Upper lobe of left lung (tissue), 4 donors: ENCODE data around the gene PPP1R2.

ENCODE experiments used
- POLR2A ChIP-seq, 4 donors: fragments of 450-650 bp; IDR thresholded peaks; one replicate each; pipeline ENCODE4 v1.5.1; 2016 to 2017; ENCODE audit warnings: antibody characterized with exemption in 4 of 4, mild to moderate bottlenecking in 2 of 4
- TF ChIP-seq, protein P1 (sequence below), 6 experiments: fragments of 450-650 bp in 4 of 6; fragments of 200-600 bp in 2 of 6; sonication (generic) in 2 of 6; IDR thresholded peaks; one replicate each; pipeline ENCODE4 v1.5.1; 2016 to 2019; ENCODE audit warnings: antibody characterized with exemption in 6 of 6

DNA sequence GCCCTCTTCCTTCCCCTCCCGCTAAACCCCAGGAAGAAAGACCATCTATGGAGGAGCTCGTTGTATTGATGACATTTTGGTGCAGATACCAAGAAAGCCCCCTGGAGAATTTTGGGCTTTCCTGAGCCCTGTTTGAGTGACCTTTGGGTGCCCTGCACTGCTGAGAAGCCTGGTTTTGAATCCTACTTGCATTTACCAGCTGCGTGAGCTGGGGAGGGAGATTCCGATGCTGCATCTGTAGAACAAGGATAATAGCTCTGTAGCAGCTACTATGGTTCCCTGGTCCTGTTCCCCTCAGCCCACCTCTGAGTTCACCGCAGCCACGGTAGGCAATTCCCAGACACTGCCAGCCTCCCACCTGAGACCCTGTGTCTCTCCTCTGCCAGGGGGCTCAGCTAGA is 35.4 kb upstream of the PPP1R2 start:
- TF ChIP-seq, protein P1, sequence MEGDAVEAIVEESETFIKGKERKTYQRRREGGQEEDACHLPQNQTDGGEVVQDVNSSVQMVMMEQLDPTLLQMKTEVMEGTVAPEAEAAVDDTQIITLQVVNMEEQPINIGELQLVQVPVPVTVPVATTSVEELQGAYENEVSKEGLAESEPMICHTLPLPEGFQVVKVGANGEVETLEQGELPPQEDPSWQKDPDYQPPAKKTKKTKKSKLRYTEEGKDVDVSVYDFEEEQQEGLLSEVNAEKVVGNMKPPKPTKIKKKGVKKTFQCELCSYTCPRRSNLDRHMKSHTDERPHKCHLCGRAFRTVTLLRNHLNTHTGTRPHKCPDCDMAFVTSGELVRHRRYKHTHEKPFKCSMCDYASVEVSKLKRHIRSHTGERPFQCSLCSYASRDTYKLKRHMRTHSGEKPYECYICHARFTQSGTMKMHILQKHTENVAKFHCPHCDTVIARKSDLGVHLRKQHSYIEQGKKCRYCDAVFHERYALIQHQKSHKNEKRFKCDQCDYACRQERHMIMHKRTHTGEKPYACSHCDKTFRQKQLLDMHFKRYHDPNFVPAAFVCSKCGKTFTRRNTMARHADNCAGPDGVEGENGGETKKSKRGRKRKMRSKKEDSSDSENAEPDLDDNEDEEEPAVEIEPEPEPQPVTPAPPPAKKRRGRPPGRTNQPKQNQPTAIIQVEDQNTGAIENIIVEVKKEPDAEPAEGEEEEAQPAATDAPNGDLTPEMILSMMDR (IDR thresholded peaks at IDR 0.05), result no peak
- no peak for TF ChIP-seq POLR2A (IDR thresholded peaks at IDR 0.05)
